ENCODE results near the gene GNG14.

Gene GNG14

GRCh38 chr19:12649941-12650340, 37.9 kb upstream of the GNG14 start:
- Histone ChIP-seq H3K79me2 (ENCODE audit: insufficient read depth, low read length) (no peaks in the 10 kb centered on the region), H3K27me3 (ENCODE audit: insufficient read depth, low read length, poor library complexity, severe bottlenecking) (no peaks in the 10 kb centered on the region), H3K4me3 (ENCODE audit: low read length, poor library complexity, severe bottlenecking) (no peak overlapping the region), H3K36me3 (ENCODE audit: insufficient read depth, low read length) (no peaks in the 10 kb centered on the region), H2AFZ (ENCODE audit: low read length) (no peak overlapping the region), H3K9me2 (replicated peaks; ENCODE audit: low read depth, low read length) (no peaks in the 10 kb centered on the region), H3K9me3 (ENCODE audit: insufficient read depth, low read depth, low read length) (no peaks in the 10 kb centered on the region), H3K4me2 (ENCODE audit: low read depth, low read length, poor library complexity, severe bottlenecking) (no peak overlapping the region), H3F3A (ENCODE audit: low read depth) (no peaks in the 10 kb centered on the region), H3K9ac (ENCODE audit: low read depth, low read length, poor library complexity, severe bottlenecking) (no peak overlapping the region), H4K20me1 (ENCODE audit: insufficient read depth, low read length, poor library complexity, severe bottlenecking) (no peaks in the 10 kb centered on the region), H3K4me1 (ENCODE audit: insufficient read depth, low read length, poor library complexity, severe bottlenecking) (no peaks in the 10 kb centered on the region)
- TF ChIP-seq EZH2phosphoT487 (IDR thresholded peaks at IDR 0.05; ENCODE audit: borderline replicate concordance) (no peak), CTCF (conservative IDR thresholded peaks at IDR 0.05; ENCODE audit: low read length) (no peak)

GRCh38 chr19:12652219-12652618, 35.6 kb upstream of the GNG14 start:
- H3K9me3 ChIP-seq (ENCODE audit: insufficient read depth, low read depth, low read length) = no peaks in the 10 kb centered on the region
- H3F3A ChIP-seq (ENCODE audit: low read depth) = no peaks in the 10 kb centered on the region
- no peaks in the 10 kb centered on the region; the same call in 1 of the 2 replicates for H3K36me3 ChIP-seq (ENCODE audit: insufficient read depth, low read length)
- H3K27me3 ChIP-seq (ENCODE audit: insufficient read depth, low read length, poor library complexity, severe bottlenecking) = no peaks in the 10 kb centered on the region
- no peaks in the 10 kb centered on the region for H3K9me2 ChIP-seq (replicated peaks; ENCODE audit: low read depth, low read length)
- TF ChIP-seq CTCF (conservative IDR thresholded peaks at IDR 0.05; ENCODE audit: low read length) (no peak), EZH2phosphoT487 (IDR thresholded peaks at IDR 0.05; ENCODE audit: borderline replicate concordance) (no peak)
- H2AFZ ChIP-seq (ENCODE audit: low read length) = no peak overlapping the region
- no peak overlapping the region for H3K4me3 ChIP-seq (ENCODE audit: low read length, poor library complexity, severe bottlenecking)
- no peaks in the 10 kb centered on the region for H3K79me2 ChIP-seq (ENCODE audit: insufficient read depth, low read length)
- H3K4me2 ChIP-seq (ENCODE audit: low read depth, low read length, poor library complexity, severe bottlenecking) = no peak overlapping the region
- no peaks in the 10 kb centered on the region for H4K20me1 ChIP-seq (ENCODE audit: insufficient read depth, low read length, poor library complexity, severe bottlenecking)
- no peaks in the 10 kb centered on the region for H3K4me1 ChIP-seq (ENCODE audit: insufficient read depth, low read length, poor library complexity, severe bottlenecking)
- no peak overlapping the region for H3K9ac ChIP-seq (ENCODE audit: low read depth, low read length, poor library complexity, severe bottlenecking)

GRCh38 chr19:12655546-12655945, 32.3 kb upstream of the GNG14 start:
- no peak overlapping the region for H3K4me3 ChIP-seq (ENCODE audit: low read length, poor library complexity, severe bottlenecking)
- H2AFZ ChIP-seq (ENCODE audit: low read length) = no peak overlapping the region
- H3K9me3 ChIP-seq (ENCODE audit: insufficient read depth, low read depth, low read length) = no peaks in the 10 kb centered on the region
- TF ChIP-seq EZH2phosphoT487 (IDR thresholded peaks at IDR 0.05; ENCODE audit: borderline replicate concordance) (no peak), CTCF (conservative IDR thresholded peaks at IDR 0.05; ENCODE audit: low read length) (no peak)
- H3K9me2 ChIP-seq (replicated peaks; ENCODE audit: low read depth, low read length) = no peaks in the 10 kb centered on the region
- H3K27me3 ChIP-seq (ENCODE audit: insufficient read depth, low read length, poor library complexity, severe bottlenecking) = no peaks in the 10 kb centered on the region
- H3K4me1 ChIP-seq (ENCODE audit: insufficient read depth, low read length, poor library complexity, severe bottlenecking) = no peaks in the 10 kb centered on the region
- H4K20me1 ChIP-seq (ENCODE audit: insufficient read depth, low read length, poor library complexity, severe bottlenecking) = no peaks in the 10 kb centered on the region
- H3K79me2 ChIP-seq (ENCODE audit: insufficient read depth, low read length) = no peaks in the 10 kb centered on the region
- no peak overlapping the region for H3K9ac ChIP-seq (ENCODE audit: low read depth, low read length, poor library complexity, severe bottlenecking)
- no peak overlapping the region for H3K4me2 ChIP-seq (ENCODE audit: low read depth, low read length, poor library complexity, severe bottlenecking)
- no peaks in the 10 kb centered on the region; the same call in 1 of the 2 replicates for H3K36me3 ChIP-seq (ENCODE audit: insufficient read depth, low read length)
- H3F3A ChIP-seq (ENCODE audit: low read depth) = no peaks in the 10 kb centered on the region
